HepG2 (cell line): ENCODE data around the gene MKS1. TPM values are rescaled to one million over a fixed set of nuclear protein-coding genes. Genes with fewer than 3 reads are reported as not detected.

Experiments used
- ATAC-seq: fragments of 200-7000 bp; cut with Tn5 transposase; 3 replicates; pipeline ENCODE4 v1.9.1; 2020; ENCODE audit warnings: mild to moderate bottlenecking, moderate library complexity
- BruUV-seq: library from RNA; stranded (reverse); fragments of 400-500 nt; replicated peaks from 2 replicates; lab custom pipeline; 2021; lab: Mats Ljungman, UMichigan
- CTCF ChIA-PET: fragments of 300-600 bp; formaldehyde crosslinking; extraction: SDS; loops from one replicate; lab custom pipeline; 2021; ENCODE audit warnings: low total read pairs, inconsistent platforms, low intra/inter-chr PET ratio; lab: Yijun Ruan, JAX
- POLR2A ChIA-PET: fragments of 350-600 bp; sonication (Branson Sonifier 250); formaldehyde crosslinking; loops from one replicate; lab custom pipeline; 2020; ENCODE audit warnings: antibody characterized with exemption, inconsistent platforms; lab: Yijun Ruan, JAX
- DNase-seq: peaks from one replicate; pipeline ENCODE4 v3.0.0-alpha.2; 2015; ENCODE audit warnings: low spot score
- FAIRE-seq: peaks from 3 replicates; lab custom pipeline; 2011; peaks lifted over from hg19 to GRCh38; lab: Jason Lieb, UNC
- H2AFZ ChIP-seq: one replicate; pipeline ENCODE4 v1.6.1; 2011; ENCODE audit warnings: low read length, inconsistent platforms
- H3K27ac ChIP-seq: fragments of 300-600 bp; 3 replicates; pipeline ENCODE4 v1.8.0; 2011; ENCODE audit warnings: mixed run types, mild to moderate bottlenecking, mixed read lengths, low read length, inconsistent platforms; ENCODE audit not compliant: insufficient read depth; ENCODE audit errors: extremely low read length
- H3K27me3 ChIP-seq, 2 experiments: fragments of 200-600 bp in 1 of 2; 2 replicates in 1 of 2; 3 replicates in 1 of 2; pipeline versions ENCODE4 v1.6.0 to v1.8.0; 2011; ENCODE audit warnings: low read length in 2 of 2, mild to moderate bottlenecking in 2 of 2, moderate library complexity in 2 of 2, inconsistent platforms in 1 of 2; ENCODE audit not compliant: insufficient read depth in 2 of 2, control insufficient read depth in 1 of 2
- H3K36me3 ChIP-seq, 2 experiments: fragments of 200-600 bp in 1 of 2; replicated peaks in 1 of 2; 2 replicates in 1 of 2; 3 replicates in 1 of 2; pipeline versions ENCODE4 v1.5.1 to v1.8.0; 2011; ENCODE audit warnings: low read length in 2 of 2, inconsistent platforms in 1 of 2; ENCODE audit not compliant: insufficient read depth in 2 of 2, control insufficient read depth in 1 of 2
- H3K4me1 ChIP-seq: 2 replicates; pipeline ENCODE4 v1.5.1; 2012; ENCODE audit warnings: low read length, inconsistent platforms; ENCODE audit not compliant: insufficient read depth
- H3K4me2 ChIP-seq: 2 replicates; pipeline ENCODE4 v1.6.0; 2011; ENCODE audit warnings: low read depth, low read length, inconsistent platforms
- H3K4me3 ChIP-seq, 3 experiments: fragments of 200-600 bp in 1 of 3; sonication (generic), shearing (Covaris generic) in 1 of 3; replicated peaks in 1 of 3; 2 replicates each; pipeline ENCODE4 v1.5.1; 2011 to 2016; ENCODE audit warnings: low read length in 3 of 3, inconsistent platforms in 2 of 3, low read depth in 2 of 3, mild to moderate bottlenecking in 2 of 3, control low read depth in 1 of 3, mixed read lengths in 1 of 3; ENCODE audit not compliant: insufficient read depth in 1 of 3
- H3K79me2 ChIP-seq: one replicate; pipeline ENCODE4 v1.6.1; 2011; ENCODE audit warnings: low read length, inconsistent platforms; ENCODE audit not compliant: insufficient read depth
- H3K9ac ChIP-seq: 2 replicates; pipeline ENCODE4 v1.6.0; 2011; ENCODE audit warnings: mild to moderate bottlenecking, low read depth, low read length, inconsistent platforms; ENCODE audit not compliant: insufficient read depth
- H3K9me3 ChIP-seq: 2 replicates; pipeline ENCODE4 v1.5.1; 2012; ENCODE audit warnings: mild to moderate bottlenecking, low read length
- H4K20me1 ChIP-seq: 2 replicates; pipeline ENCODE4 v1.6.0; 2011; ENCODE audit warnings: inconsistent platforms, mild to moderate bottlenecking, low read length, moderate library complexity; ENCODE audit not compliant: insufficient read depth
- FOXA1 ChIP-seq, 2 experiments: fragments of 450-650 bp in 1 of 2; sonication (generic) in 1 of 2; formaldehyde crosslinking in 1 of 2; IDR thresholded peaks; 2 replicates each; pipeline versions ENCODE4 v1.4.0 to v1.6.1; 2016 to 2020; ENCODE audit warnings: missing genetic modification reagents in 1 of 2
- ZNF652 ChIP-seq: IDR thresholded peaks from 2 replicates; pipeline ENCODE4 v1.6.1; 2016; ENCODE audit warnings: low read depth, borderline replicate concordance
- ZNF672 ChIP-seq: sonication (generic); formaldehyde crosslinking; IDR thresholded peaks from 2 replicates; pipeline ENCODE4 v1.8.1; 2022; ENCODE audit warnings: missing genetic modification reagents
- WGBS: methylation state at CpG from one replicate; pipeline ENCODE4 v1.1.6; 2017; ENCODE audit warnings: low lambda C conversion rate; 5-methylcytosine and 5-hydroxymethylcytosine counted together
- in situ Hi-C: cut with HindIII; loops from 2 replicates; pipeline ENCODE4 v1.10.0; 2017; ENCODE audit warnings: low pct_unique_long_range_greater_than_20kb; ENCODE audit not compliant: extremely low pct_ligation_motif_present
- intact Hi-C: fragments of 100-400 bp; cut with micrococcal nuclease; formaldehyde crosslinking; loops from one replicate; pipeline ENCODE4 v1.10.0; 2022; ENCODE audit not compliant: unreplicated experiment
- polyA plus RNA-seq, 8 experiments: library from polyadenylated mRNA; depleted of rRNA in 3 of 8; stranded (reverse) in 7 of 8; unstranded in 1 of 8; fragments of >200 nt; fragmentation: Illumina TruSeq in 4 of 8; extraction: Trizol in 4 of 8; gene quantifications; 2 replicates each; pipeline versions ENCODE4 v1.2.1 to v1.2.3, GENCODE V29; 2011 to 2016; ENCODE audit warnings: low read depth in 4 of 8, missing spikeins in 1 of 8, mixed read lengths in 1 of 8; ENCODE audit not compliant: insufficient read depth in 1 of 8
- total RNA-seq, 5 experiments: library from RNA; depleted of rRNA; stranded (reverse); fragments of >200 nt; fragmentation: Illumina TruSeq; extraction: Trizol; gene quantifications; 2 replicates each; pipeline ENCODE4 v1.2.3, GENCODE V29; 2016; ENCODE audit warnings: low read depth in 1 of 5
- TF ChIP-seq, protein P1 (sequence below): sonication (generic); formaldehyde crosslinking; IDR thresholded peaks from 2 replicates; pipeline ENCODE4 v1.8.1; 2023; ENCODE audit warnings: mild to moderate bottlenecking, missing genetic modification reagents
- TF ChIP-seq, protein P2 (sequence below): IDR thresholded peaks from 2 replicates; pipeline ENCODE4 v1.6.1; 2016; ENCODE audit warnings: low read depth, borderline replicate concordance
- TF ChIP-seq, protein P3 (sequence below): sonication (generic); formaldehyde crosslinking; IDR thresholded peaks from 2 replicates; pipeline ENCODE4 v1.4.0; 2020; ENCODE audit warnings: missing genetic modification reagents
- TF ChIP-seq, protein P4 (sequence below): sonication (generic); formaldehyde crosslinking; IDR thresholded peaks from 2 replicates; pipeline ENCODE4 v1.4.0; 2020; ENCODE audit warnings: mild to moderate bottlenecking, missing genetic modification reagents

MKS1 gene
- total and polyA plus RNA-seq, 2 of the 13 experiments (the other 11 are each of a cell fraction or from before 2014, with no cell fraction given), result 16.1 to 26.3 TPM

DNA sequence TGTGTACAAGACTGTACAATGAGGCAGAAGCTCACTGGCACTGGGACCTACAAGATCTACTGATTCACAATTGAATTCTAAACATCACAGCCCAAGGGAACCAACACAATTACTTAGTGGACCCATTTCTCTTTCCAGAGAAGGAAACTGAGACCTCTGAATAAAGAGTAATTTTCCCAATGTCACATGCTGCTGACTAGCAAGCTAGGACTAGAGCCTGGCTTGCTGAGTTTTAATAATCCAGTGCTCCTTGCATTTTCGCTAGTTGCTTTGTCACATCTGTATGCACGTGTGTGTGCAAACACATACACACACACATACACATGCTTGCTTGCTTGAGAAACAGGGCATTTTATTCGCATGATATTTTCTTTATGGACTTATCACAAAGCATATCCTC is 15.5 kb upstream of the MKS1 start:
- H4K20me1 ChIP-seq, result no peaks in the 10 kb centered on the region
- ChIA-PET CTCF (no interaction called here), POLR2A (no interaction called here)
- WGBS, result 3% methylated on average over 3 of the region's 3 CpGs
- H2AFZ ChIP-seq, result no peak overlapping the region
- BruUV-seq, result no TSS peak
- H3K36me3 ChIP-seq, result no peaks in the 10 kb centered on the region
- no peak overlapping the region for H3K27ac ChIP-seq
- DNase-seq (no peak), ATAC-seq (no peak), FAIRE-seq (no peak)
- H3K79me2 ChIP-seq, result no peaks in the 10 kb centered on the region
- peaks cover 1 to 50% of the 10 kb centered on the region in 2 experiments for H3K27me3 ChIP-seq
- in situ Hi-C loops, result no loop called here
- no peak overlapping the region for H3K9ac ChIP-seq
- no peak overlapping the region for H3K4me2 ChIP-seq
- H3K4me3 ChIP-seq, result no peak overlapping the region
- intact Hi-C loops, result no loop called here
- H3K4me1 ChIP-seq, result no peaks in the 10 kb centered on the region
- no peak for TF ChIP-seq ZNF672 (CRISPR knock-in tag)
- TF ChIP-seq, protein P1, sequence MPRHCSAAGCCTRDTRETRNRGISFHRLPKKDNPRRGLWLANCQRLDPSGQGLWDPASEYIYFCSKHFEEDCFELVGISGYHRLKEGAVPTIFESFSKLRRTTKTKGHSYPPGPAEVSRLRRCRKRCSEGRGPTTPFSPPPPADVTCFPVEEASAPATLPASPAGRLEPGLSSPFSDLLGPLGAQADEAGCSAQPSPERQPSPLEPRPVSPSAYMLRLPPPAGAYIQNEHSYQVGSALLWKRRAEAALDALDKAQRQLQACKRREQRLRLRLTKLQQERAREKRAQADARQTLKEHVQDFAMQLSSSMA, result no peak
- TF ChIP-seq, protein P2, sequence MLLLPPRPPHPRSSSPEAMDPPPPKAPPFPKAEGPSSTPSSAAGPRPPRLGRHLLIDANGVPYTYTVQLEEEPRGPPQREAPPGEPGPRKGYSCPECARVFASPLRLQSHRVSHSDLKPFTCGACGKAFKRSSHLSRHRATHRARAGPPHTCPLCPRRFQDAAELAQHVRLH (CRISPR knock-in tag), result no peak
- TF ChIP-seq, protein P3, sequence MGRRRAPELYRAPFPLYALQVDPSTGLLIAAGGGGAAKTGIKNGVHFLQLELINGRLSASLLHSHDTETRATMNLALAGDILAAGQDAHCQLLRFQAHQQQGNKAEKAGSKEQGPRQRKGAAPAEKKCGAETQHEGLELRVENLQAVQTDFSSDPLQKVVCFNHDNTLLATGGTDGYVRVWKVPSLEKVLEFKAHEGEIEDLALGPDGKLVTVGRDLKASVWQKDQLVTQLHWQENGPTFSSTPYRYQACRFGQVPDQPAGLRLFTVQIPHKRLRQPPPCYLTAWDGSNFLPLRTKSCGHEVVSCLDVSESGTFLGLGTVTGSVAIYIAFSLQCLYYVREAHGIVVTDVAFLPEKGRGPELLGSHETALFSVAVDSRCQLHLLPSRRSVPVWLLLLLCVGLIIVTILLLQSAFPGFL (CRISPR knock-in tag), result no peak
- H3K9me3 ChIP-seq, result no peaks in the 10 kb centered on the region

DNA sequence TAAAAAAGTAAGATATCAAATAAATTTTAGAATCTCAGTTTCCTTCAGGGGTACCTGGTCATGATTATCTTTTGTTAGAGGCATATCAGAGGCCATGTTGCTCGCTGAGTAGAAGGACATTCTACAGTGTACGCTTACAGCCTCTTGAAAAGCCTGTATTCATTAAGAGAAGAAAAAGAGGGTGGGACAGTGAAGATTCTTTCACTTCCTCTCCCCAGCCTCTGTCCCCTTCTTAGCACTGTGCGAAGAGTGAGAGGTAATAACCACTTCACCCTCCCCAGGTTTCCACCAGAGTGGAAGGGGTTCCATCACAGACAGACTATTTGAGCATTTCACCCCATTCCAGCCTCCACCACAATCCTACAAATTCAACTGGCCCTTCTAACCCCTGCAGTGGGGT is 14.5 kb upstream of the MKS1 start:
- ChIA-PET CTCF (no interaction called here), POLR2A (no interaction called here)
- TF ChIP-seq, protein P4, sequence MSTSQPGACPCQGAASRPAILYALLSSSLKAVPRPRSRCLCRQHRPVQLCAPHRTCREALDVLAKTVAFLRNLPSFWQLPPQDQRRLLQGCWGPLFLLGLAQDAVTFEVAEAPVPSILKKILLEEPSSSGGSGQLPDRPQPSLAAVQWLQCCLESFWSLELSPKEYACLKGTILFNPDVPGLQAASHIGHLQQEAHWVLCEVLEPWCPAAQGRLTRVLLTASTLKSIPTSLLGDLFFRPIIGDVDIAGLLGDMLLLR (CRISPR knock-in tag), result no peak
- TF ChIP-seq FOXA1 (IDR thresholded peaks at IDR 0.05) (no peak), FOXA1 (CRISPR knock-in tag; IDR thresholded peaks at IDR 0.05) (no peak), ZNF652 (CRISPR knock-in tag) (no peak)
- Histone ChIP-seq H3K79me2 (no peaks in the 10 kb centered on the region), H3K27me3 (peaks cover 1 to 46% of the 10 kb centered on the region in 2 experiments), H3K9me3 (no peaks in the 10 kb centered on the region), H3K4me3 (no peak overlapping the region), H3K4me2 (no peak overlapping the region), H3K27ac (no peak overlapping the region), H3K4me1 (no peaks in the 10 kb centered on the region), H2AFZ (no peak overlapping the region), H3K36me3 (no peaks in the 10 kb centered on the region), H3K9ac (no peak overlapping the region), H4K20me1 (no peaks in the 10 kb centered on the region)
- in situ Hi-C loops, result no loop called here
- no TSS peak for BruUV-seq
- FAIRE-seq, result no peak
- 32% methylated on average over 3 of the region's 3 CpGs for WGBS
- ATAC-seq, result no peak
- DNase-seq, result no peak
- intact Hi-C loops, result no loop called here
